HUES48 (cell line): ENCODE results near the gene GPR161.
"Not testable (repeated sequence)": the region's sequence is repeated elsewhere in the genome, so short reads cannot be mapped to it uniquely, and the experiment has no call there.

ENCODE experiments used
- H3K27ac ChIP-seq: one replicate; pipeline ENCODE4 v1.7.0; 2013; ENCODE audit warnings: low read depth, low read length, inconsistent platforms
- H3K27me3 ChIP-seq: 2 replicates; pipeline ENCODE4 v1.6.1; 2013; ENCODE audit warnings: mild to moderate bottlenecking, low read length; ENCODE audit not compliant: control insufficient read depth, insufficient read depth
- H3K36me3 ChIP-seq: 2 replicates; pipeline ENCODE4 v1.6.1; 2013; ENCODE audit warnings: low read length; ENCODE audit not compliant: control insufficient read depth, insufficient read depth
- H3K4me1 ChIP-seq: 2 replicates; pipeline ENCODE4 v1.6.1; 2013; ENCODE audit warnings: mild to moderate bottlenecking, low read length; ENCODE audit not compliant: control insufficient read depth, insufficient read depth
- H3K4me3 ChIP-seq: 2 replicates; pipeline ENCODE4 v1.5.1; 2013; ENCODE audit warnings: mild to moderate bottlenecking, low read depth, low read length
- H3K9ac ChIP-seq: 2 replicates; pipeline ENCODE4 v1.6.1; 2013; ENCODE audit warnings: mild to moderate bottlenecking, low read depth, low read length, moderate library complexity
- H3K9me3 ChIP-seq: 2 replicates; pipeline ENCODE4 v1.6.1; 2013; ENCODE audit warnings: low read length; ENCODE audit not compliant: control insufficient read depth, insufficient read depth

Gene GPR161, protein sequence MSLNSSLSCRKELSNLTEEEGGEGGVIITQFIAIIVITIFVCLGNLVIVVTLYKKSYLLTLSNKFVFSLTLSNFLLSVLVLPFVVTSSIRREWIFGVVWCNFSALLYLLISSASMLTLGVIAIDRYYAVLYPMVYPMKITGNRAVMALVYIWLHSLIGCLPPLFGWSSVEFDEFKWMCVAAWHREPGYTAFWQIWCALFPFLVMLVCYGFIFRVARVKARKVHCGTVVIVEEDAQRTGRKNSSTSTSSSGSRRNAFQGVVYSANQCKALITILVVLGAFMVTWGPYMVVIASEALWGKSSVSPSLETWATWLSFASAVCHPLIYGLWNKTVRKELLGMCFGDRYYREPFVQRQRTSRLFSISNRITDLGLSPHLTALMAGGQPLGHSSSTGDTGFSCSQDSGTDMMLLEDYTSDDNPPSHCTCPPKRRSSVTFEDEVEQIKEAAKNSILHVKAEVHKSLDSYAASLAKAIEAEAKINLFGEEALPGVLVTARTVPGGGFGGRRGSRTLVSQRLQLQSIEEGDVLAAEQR

DNA sequence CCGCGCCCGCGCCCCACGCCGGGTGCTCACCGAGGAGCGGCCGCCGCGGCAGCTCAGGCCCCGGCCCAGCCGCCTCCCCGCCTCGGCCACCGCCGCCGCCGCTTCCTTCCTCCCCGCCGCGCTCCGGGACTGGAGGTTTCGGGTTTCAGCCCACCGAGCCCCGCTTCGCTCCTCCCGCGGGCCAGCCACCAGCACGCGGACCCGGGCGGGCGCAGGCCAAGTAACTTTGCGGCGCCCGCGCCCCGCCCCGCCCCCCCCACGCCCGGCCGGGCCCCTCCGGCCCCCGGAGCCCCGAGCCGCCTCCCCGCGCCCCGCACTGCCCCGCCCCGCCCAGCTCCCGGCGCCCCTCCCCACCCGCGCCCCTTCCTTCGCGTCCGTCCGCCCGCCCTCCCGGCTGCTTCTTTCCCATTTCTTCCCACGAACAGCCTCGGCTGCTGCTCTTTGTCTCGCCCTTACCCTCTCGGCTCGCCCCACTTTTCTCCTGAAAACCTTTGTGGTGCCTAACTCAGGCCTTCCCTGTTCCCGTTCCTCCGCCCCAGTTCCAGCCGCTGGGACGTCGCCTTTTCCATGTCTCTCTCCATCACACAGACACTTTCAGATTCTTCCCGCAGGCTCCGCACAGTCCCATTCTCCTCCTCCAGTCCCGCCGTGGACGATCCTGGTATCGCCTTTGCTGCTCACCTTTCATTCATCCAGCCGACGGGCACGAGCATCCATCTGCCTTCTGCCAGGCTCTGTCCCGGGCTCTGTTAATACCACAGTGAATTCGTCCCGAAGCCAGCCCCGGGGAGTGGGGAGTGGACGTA is at the start of gene GPR161:
GPR161 (minus strand) TSS at position 222 of the 806 bp plus-strand sequence. CDS start 32,080 bp downstream, outside the sequence.
- Histone ChIP-seq H3K27ac (peak within 1 kb of the TSS; percentile 47), H3K9ac (peak within 1 kb of the TSS; percentile 31), H3K9me3 (no peaks in the 10 kb centered on the region), H3K36me3 (no peaks in the 10 kb centered on the region), H3K4me3 (peak within 1 kb of the TSS; percentile 90), H3K4me1 (peaks cover 17% of the 10 kb centered on the region), H3K27me3 (peaks cover 25% of the 10 kb centered on the region)

DNA sequence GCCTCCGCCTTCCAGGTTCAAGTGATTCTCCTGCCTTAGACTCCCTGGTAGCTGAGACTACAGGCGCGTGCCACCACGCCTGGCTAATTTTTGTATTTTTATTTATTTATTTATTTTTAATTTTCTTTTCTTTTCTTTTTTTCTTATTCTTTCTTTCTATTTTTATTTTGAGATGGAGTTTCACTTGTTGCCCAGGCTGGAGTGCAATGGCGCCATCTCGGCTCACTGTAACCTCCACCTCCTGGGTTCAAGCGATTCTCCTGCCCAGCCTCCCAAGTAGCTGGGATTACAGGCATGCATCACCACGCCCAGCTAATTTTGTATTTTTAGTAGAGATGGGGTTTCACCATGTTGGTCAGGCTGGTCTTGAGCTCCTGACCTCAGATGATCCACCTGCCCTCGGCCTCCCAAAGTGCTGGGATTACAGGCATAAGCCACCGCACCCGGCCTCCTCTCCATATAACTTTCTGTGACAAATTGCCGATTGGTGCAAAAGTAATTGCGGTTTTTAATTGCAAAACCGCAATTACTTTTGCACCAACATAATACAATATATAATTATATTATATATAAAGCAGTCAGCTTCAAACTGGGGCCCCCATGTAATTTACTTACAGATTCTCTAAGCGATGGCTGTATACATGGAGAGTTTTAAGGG is 44.5 kb upstream of the GPR161 start:
- H3K9me3 ChIP-seq, H3K9ac ChIP-seq, H3K27me3 ChIP-seq, H3K27ac ChIP-seq, H3K36me3 ChIP-seq, H3K4me3 ChIP-seq: not testable (repeated sequence)
- peaks cover 13% of the 10 kb centered on the region for H3K4me1 ChIP-seq

DNA sequence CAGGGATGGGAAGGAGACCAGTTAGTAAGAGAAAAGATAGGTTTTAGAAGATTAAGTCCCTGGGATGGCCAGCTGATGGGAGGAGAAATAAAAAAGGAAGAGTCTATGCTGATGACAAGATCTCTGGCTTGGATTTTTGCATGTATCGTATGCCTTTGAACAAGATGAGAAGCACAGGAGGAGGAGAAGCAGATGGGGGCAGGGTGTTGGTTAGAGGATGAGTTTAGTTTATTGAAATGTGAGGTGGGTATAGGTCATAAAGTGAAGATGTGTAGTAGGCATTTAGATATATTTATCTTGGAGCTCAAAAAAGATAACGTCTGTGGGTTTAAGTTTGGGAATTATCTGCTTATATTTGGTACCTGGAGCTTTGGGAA is 43.4 kb upstream of the GPR161 start:
- Histone ChIP-seq H3K27me3 (no peaks in the 10 kb centered on the region), H3K27ac (no peak overlapping the region), H3K9ac (no peak overlapping the region), H3K4me3 (peak overlapping the region; percentile 81), H3K4me1 (peaks cover 13% of the 10 kb centered on the region), H3K36me3 (0 out of 2 replicates have a peak, but pooled peaks cover 2% of the 10 kb centered on the region), H3K9me3 (no peaks in the 10 kb centered on the region)

DNA sequence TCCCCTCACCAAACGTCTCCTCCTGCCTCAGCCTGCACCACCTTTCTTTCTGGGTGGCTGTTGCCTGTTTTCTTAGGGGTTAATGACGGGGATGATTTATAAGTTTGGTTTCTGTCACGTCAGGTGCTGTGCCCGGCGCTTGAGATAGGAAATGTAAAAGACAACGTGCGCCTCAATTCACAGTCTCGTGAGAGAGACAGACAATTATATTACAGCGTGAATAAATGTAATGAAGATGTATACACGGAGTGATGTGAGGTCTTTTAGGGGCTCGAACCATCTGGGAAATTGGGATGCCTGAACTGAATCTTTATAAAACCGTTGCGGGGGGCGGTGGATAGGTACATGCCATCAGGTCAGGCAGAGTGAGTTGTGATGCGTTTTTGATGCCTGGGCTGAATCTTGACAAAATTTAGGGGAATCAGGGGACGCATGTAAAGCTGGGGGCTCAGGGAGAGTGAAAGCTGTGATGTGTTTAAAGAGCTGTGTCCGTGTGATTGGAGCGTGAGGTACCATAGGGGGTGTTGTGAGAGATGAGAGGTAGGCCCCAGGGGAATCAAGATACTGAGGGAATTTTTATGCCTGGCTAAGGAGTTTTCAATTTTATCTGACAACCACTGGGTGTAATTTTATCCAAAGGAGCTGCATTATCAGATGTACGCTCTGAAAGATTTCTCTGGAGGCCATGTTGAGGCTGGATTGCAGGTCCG is 42.9 kb upstream of the GPR161 start:
- Histone ChIP-seq H3K4me3 (peak overlapping the region; percentile 81), H3K9me3 (no peaks in the 10 kb centered on the region), H3K36me3 (no peaks in the 10 kb centered on the region), H3K27me3 (no peaks in the 10 kb centered on the region), H3K9ac (peak overlapping the region; percentile 76), H3K4me1 (peaks cover 13% of the 10 kb centered on the region), H3K27ac (peak overlapping the region; percentile 93)

DNA sequence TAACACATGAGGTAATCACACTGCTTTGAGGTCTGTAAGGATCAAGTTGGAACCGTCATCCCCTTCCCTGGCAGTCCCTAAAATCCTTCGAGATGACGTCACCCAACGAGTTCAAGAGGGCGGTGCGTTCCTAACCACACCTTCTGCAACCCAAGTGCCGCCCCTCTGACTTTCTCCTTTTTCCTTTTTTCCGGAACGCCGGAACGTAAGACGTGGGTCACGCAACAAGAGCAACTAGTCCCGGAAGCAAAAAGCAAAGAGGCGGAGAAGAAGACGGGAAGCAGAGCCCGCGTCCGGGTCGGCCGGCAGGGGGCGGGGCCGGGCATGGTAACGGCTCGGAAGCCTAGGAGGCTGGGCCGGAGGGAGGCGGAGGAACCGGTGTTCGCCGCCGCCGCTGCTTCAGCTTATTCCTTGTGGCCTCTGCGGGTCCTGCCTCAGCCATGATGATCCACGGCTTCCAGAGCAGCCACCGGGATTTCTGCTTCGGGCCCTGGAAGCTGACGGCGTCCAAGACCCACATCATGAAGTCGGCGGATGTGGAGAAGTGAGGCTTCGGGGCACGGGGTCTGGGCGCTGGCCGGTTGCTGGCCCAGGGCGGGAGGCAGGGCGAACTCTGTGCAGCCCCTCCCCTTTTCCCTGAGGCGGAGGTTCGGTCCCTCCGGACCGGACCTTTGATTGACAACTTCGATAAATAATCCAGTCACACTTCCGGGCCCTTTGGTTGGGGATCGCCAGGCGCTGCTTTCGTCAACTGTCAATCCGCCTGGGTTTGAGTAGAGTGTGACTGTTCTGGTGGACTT is 42.1 kb upstream of the GPR161 start, which contains the start of gene TIPRL:
TIPRL (plus strand) TSS at position 325 of the 800 bp plus-strand sequence; CDS start at position 441, 116 bp downstream.
- H3K27ac ChIP-seq: peak within 1 kb of the TSS; percentile 93

DNA sequence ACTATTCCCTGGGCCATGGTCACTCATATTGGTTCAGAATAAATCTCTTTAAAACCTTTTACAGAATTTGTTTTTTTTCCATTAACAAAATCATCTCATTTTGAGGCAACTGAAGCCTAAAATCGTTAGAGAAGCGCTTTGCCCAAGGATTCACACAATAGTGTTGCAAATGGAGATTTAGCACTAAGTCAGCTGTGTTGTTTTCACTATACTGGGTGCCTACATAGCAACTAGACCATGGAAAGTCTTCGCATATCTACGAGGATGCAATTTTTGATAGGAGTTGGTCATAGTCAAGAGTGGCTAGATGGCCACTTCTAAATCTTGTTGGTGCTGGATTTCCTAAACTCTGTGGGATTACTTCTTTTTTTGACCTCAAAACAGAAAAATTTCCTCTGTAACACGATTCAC is 41.5 kb upstream of the GPR161 start:
- Histone ChIP-seq H3K36me3 (no peaks in the 10 kb centered on the region), H3K4me1 (peaks cover 13% of the 10 kb centered on the region), H3K27ac (peak overlapping the region; percentile 93), H3K9me3 (no peaks in the 10 kb centered on the region), H3K4me3 (peak overlapping the region; percentile 81), H3K27me3 (no peaks in the 10 kb centered on the region), H3K9ac (peak overlapping the region; percentile 53)

More for the DNA sequence above, 42.1 kb upstream of the GPR161 start, which contains the start of gene TIPRL:
- peaks cover 13% of the 10 kb centered on the region for H3K4me1 ChIP-seq
- no peaks in the 10 kb centered on the region for H3K9me3 ChIP-seq
- no peaks in the 10 kb centered on the region for H3K27me3 ChIP-seq
- H3K36me3 ChIP-seq: no peaks in the 10 kb centered on the region
- peak within 1 kb of the TSS; percentile 76 for H3K9ac ChIP-seq
- H3K4me3 ChIP-seq: peak within 1 kb of the TSS; percentile 81

DNA sequence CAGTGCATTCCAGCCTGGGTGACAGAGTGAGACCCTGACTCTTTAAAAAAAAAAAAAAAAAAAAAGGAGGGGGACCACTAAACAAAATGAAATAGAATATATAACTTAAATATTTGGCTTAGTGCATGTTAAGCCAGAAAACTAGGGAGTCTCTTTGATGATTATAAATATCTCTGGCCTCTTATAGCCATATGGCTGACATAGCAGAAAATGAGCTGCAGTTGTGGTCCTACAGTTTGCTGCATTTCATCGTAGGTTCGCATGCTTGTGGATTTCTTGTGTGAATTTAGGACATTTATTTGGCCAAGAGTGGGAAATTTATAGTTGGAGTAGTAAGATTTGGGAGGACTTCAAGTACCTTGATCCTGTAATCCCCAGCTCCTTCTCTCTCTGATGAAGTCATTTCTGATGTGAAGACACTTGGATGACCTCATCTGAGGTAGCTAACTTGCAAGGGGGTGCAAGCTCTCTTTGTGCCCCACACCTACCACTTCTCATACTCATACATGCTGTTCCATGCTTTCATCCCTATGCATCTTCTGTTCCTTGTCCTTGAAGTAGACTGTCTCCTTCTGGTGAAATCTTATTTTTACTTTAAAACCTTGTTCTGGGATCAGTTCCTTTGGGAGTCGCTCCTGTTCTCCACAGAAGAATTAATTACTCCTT is 35.7 kb upstream of the GPR161 start:
- no peak overlapping the region for H3K27ac ChIP-seq
- H3K27me3 ChIP-seq: no peaks in the 10 kb centered on the region

DNA sequence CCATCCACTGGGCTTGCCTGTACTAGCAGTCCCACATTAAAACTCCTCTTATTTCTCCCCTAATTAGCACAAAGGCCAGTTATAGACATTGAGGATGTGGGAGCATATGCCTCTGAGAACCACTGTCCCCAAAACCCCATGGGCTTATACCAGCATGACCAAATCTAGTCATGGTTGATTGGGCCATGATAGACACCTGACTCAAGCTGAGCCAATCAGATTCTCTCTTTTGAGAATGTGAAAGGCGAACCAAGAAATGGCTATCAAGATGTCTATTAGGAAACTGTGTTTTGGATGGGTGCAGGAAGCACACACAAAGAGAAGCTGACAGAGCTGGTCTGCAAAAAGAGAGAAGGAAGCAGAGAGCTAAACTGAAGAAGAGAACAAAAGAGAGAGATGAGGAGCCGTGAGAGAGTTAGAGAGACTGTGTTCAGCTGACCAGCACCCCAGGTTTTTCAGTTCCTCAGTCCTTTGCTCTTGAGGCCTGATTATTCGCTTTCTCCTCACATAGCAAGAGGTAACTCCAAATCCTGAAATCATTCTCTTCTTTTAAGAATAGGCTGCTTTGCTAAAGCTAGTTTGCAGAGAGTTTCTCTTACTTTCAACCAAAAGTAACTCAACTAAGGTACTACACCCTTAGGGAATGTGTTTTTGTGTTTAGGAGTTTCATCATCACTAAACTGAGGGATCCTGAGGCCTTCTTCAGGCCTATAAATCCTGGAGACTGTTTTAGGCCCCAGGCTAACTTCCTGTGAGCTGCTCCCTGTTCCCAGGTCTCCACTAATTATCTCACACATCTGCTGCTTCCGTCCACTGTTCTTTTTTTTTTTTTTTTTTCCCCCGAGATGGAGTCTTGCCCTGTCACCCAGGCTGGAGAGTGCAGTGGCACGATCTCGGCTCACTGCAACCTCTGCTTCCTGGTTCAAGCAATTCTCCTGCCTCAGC is 34.1 kb upstream of the GPR161 start:
- H3K36me3 ChIP-seq: no peaks in the 10 kb centered on the region
- H3K9ac ChIP-seq: no peak overlapping the region
- no peak overlapping the region for H3K27ac ChIP-seq

More for the DNA sequence above, 35.7 kb upstream of the GPR161 start:
- Histone ChIP-seq H3K4me3 (no peak overlapping the region), H3K9ac (no peak overlapping the region), H3K36me3 (no peaks in the 10 kb centered on the region), H3K9me3 (no peaks in the 10 kb centered on the region), H3K4me1 (no peaks in the 10 kb centered on the region)

DNA sequence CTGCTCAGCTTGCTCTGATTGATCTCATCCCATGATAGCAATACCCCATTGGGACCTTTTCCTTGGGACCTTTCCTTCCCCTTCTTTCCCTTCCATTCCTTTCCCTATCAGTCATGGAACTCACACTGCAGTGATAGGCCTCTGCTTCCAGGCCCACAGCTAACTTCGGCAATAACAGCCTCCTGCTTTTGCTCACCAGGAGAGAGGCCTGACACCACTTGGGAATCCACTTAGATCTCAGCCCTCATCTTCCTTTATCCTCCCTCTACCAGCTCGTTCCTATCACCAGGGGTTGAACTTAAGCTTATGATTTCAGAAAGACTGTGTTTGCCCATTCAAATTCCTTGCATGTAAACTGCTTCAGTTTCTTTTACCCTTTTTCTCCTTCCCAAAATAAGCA is 31.1 kb upstream of the GPR161 start:
- Histone ChIP-seq H3K27me3 (no peaks in the 10 kb centered on the region), H3K4me3 (no peak overlapping the region), H3K4me1 (no peaks in the 10 kb centered on the region), H3K27ac (no peak overlapping the region), H3K9ac (no peak overlapping the region), H3K9me3 (no peaks in the 10 kb centered on the region), H3K36me3 (no peaks in the 10 kb centered on the region)

More for the DNA sequence above, 34.1 kb upstream of the GPR161 start:
- Histone ChIP-seq H3K4me1 (no peaks in the 10 kb centered on the region), H3K4me3 (no peak overlapping the region), H3K27me3 (no peaks in the 10 kb centered on the region), H3K9me3 (no peaks in the 10 kb centered on the region)
